Endothelial cell of umbilical vein (primary cell): ENCODE data around the gene TTC27. TPM values are rescaled to one million over a fixed set of nuclear protein-coding genes. Genes with fewer than 3 reads are reported as not detected.

Experiments
- BruUV-seq: library from RNA; stranded (reverse); fragments of 400-500 nt; replicated peaks from 2 replicates; lab custom pipeline; 2021; lab: Mats Ljungman, UMichigan
- CTCF ChIA-PET: fragments of 300-600, 350-600 bp; sonication (Branson Sonifier 250); formaldehyde crosslinking; loops from one replicate; lab custom pipeline; 2021; ENCODE audit warnings: antibody characterized with exemption, inconsistent platforms; lab: Charles Lee
- POLR2A ChIA-PET: fragments of 300-600, 350-600 bp; sonication (Branson Sonifier 250); formaldehyde crosslinking; loops from one replicate; lab custom pipeline; 2021; ENCODE audit warnings: antibody characterized with exemption, inconsistent platforms; lab: Charles Lee
- DNase-seq: peaks from one replicate; pipeline ENCODE4 v3.0.0-alpha.2; 2011; ENCODE audit warnings: low read depth, low spot score
- FAIRE-seq: peaks from 2 replicates; lab custom pipeline; 2011; peaks lifted over from hg19 to GRCh38; lab: Jason Lieb, UNC
- H2AFZ ChIP-seq: 2 replicates; pipeline ENCODE4 v1.6.0; 2012; ENCODE audit warnings: low read depth, low read length, control low read depth, inconsistent platforms
- H3K27ac ChIP-seq: 2 replicates; pipeline ENCODE4 v1.5.1; 2011; ENCODE audit warnings: low read depth, mild to moderate bottlenecking, control low read depth, low read length, moderate library complexity; ENCODE audit not compliant: insufficient read depth
- H3K27me3 ChIP-seq, 2 experiments: 2 replicates each; pipeline versions ENCODE4 v1.6.0 to v1.6.1; 2011; ENCODE audit warnings: low read length in 2 of 2, mixed read lengths in 1 of 2; ENCODE audit not compliant: control insufficient read depth in 2 of 2, insufficient read depth in 2 of 2
- H3K36me3 ChIP-seq, 2 experiments: 2 replicates in 1 of 2; 3 replicates in 1 of 2; pipeline ENCODE4 v1.5.1; 2011; ENCODE audit warnings: low read length in 2 of 2, mild to moderate bottlenecking in 1 of 2, moderate library complexity in 1 of 2; ENCODE audit not compliant: control insufficient read depth in 2 of 2, insufficient read depth in 2 of 2; ENCODE audit errors: extremely low read depth in 1 of 2
- H3K4me1 ChIP-seq: 3 replicates; pipeline ENCODE4 v1.5.1; 2011; ENCODE audit warnings: mild to moderate bottlenecking, low read length; ENCODE audit not compliant: control insufficient read depth, insufficient read depth; ENCODE audit errors: extremely low read depth
- H3K4me2 ChIP-seq: 2 replicates; pipeline ENCODE4 v1.6.1; 2011; ENCODE audit warnings: low read length, control low read depth, mixed read lengths; ENCODE audit not compliant: insufficient read depth
- H3K4me3 ChIP-seq, 3 experiments: fragments of 200-600 bp in 1 of 3; sonication (generic), shearing (Covaris generic) in 1 of 3; replicated peaks in 1 of 3; 2 replicates each; pipeline ENCODE4 v1.5.1; 2011 to 2016; ENCODE audit warnings: control low read depth in 3 of 3, low read length in 3 of 3, mild to moderate bottlenecking in 2 of 3, inconsistent platforms in 1 of 3, low read depth in 1 of 3, moderate library complexity in 1 of 3; ENCODE audit not compliant: insufficient read depth in 1 of 3
- H3K79me2 ChIP-seq: 2 replicates; pipeline ENCODE4 v1.6.0; 2012; ENCODE audit warnings: low read length, inconsistent platforms; ENCODE audit not compliant: control insufficient read depth, insufficient read depth
- H3K9ac ChIP-seq: replicated peaks from 2 replicates; pipeline ENCODE3; 2011; ENCODE audit warnings: low read length, control low read depth; ENCODE audit not compliant: insufficient read depth; ENCODE audit errors: extremely low read depth
- H3K9me1 ChIP-seq: replicated peaks from 3 replicates; pipeline ENCODE4 v1.6.0; 2011; ENCODE audit warnings: mild to moderate bottlenecking, low read length; ENCODE audit not compliant: control insufficient read depth, insufficient read depth; ENCODE audit errors: extremely low read depth
- H3K9me3 ChIP-seq: replicated peaks from 2 replicates; pipeline ENCODE4 v1.5.1; 2012; ENCODE audit warnings: low read length, inconsistent platforms; ENCODE audit not compliant: control insufficient read depth, insufficient read depth
- H4K20me1 ChIP-seq: replicated peaks from 2 replicates; pipeline ENCODE3; 2011; ENCODE audit warnings: mild to moderate bottlenecking, low read length; ENCODE audit not compliant: control insufficient read depth, insufficient read depth; ENCODE audit errors: extremely low read depth
- CTCF ChIP-seq, 2 donors: IDR thresholded peaks; 1 replicate in 1 of 2; 2 replicates in 1 of 2; pipeline ENCODE4 v1.5.1; 2011; ENCODE audit warnings: low read length in 2 of 2, mild to moderate bottlenecking in 2 of 2, moderate library complexity in 2 of 2, control low read depth in 1 of 2, inconsistent platforms in 1 of 2, low read depth in 1 of 2; ENCODE audit not compliant: insufficient read depth in 1 of 2; ENCODE audit errors: extremely low read depth in 1 of 2
- EZH2 ChIP-seq: IDR thresholded peaks from 2 replicates; pipeline ENCODE4 v1.6.1; 2012; ENCODE audit warnings: borderline replicate concordance, low read depth, mild to moderate bottlenecking, moderate library complexity, low read length, inconsistent platforms; ENCODE audit not compliant: severe bottlenecking
- FOS ChIP-seq: IDR thresholded peaks from 2 replicates; pipeline ENCODE4 v1.6.1; 2011; ENCODE audit warnings: mild to moderate bottlenecking, low read length, moderate library complexity, borderline replicate concordance; ENCODE audit not compliant: insufficient read depth
- GATA2 ChIP-seq: IDR thresholded peaks from 2 replicates; pipeline ENCODE4 v1.7.0; 2011; ENCODE audit warnings: low read depth, mild to moderate bottlenecking, moderate library complexity, mixed read lengths, low read length; ENCODE audit not compliant: insufficient read length, insufficient read depth
- JUN ChIP-seq: IDR thresholded peaks from 2 replicates; pipeline ENCODE4 v1.6.1; 2011; ENCODE audit warnings: borderline replicate concordance, low read depth; ENCODE audit not compliant: insufficient read length, insufficient read depth
- MAX ChIP-seq: IDR thresholded peaks from 2 replicates; pipeline ENCODE4 v1.6.1; 2011; ENCODE audit not compliant: insufficient read depth, insufficient read length
- MYC ChIP-seq: IDR thresholded peaks from one replicate; pipeline ENCODE4 v1.6.1; 2011; ENCODE audit warnings: mild to moderate bottlenecking, low read depth, low read length
- POLR2A ChIP-seq: IDR thresholded peaks from 2 replicates; pipeline ENCODE4 v1.6.1; 2012; ENCODE audit warnings: low read depth, mild to moderate bottlenecking, control low read depth, low read length
- POLR2AphosphoS5 ChIP-seq: IDR thresholded peaks from 2 replicates; pipeline ENCODE4 v1.6.1; 2012; ENCODE audit warnings: low read depth, mild to moderate bottlenecking, control low read depth, low read length, moderate library complexity; ENCODE audit not compliant: insufficient read depth
- dilution Hi-C: fragments of 300-500 bp; cut with MboI; formaldehyde crosslinking; loops from one replicate; pipeline ENCODE4 v1.15.0; 2019; ENCODE audit warnings: low sequenced_read_pairs; ENCODE audit not compliant: extremely low pct_ligation_motif_present
- intact Hi-C: fragments of 100-400 bp; cut with micrococcal nuclease; formaldehyde crosslinking; loops from one replicate; pipeline ENCODE4 v1.10.0; 2022
- polyA plus RNA-seq, 4 experiments: library from polyadenylated mRNA; depleted of rRNA in 3 of 4; stranded (reverse) in 3 of 4; unstranded in 1 of 4; fragments of >200 nt; gene quantifications; 2 replicates each; pipeline versions ENCODE4 v1.2.1 to v1.2.3, GENCODE V29; 2011 to 2012; ENCODE audit warnings: missing spikeins in 1 of 4
- total RNA-seq: library from RNA; stranded (reverse); gene quantifications from 2 replicates; pipeline ENCODE4 v1.2.3, GENCODE V29; 2021

TTC27 gene
- total and polyA plus RNA-seq, 2 donors (not counting 3 experiments of a cell fraction or from before 2014, with no cell fraction given) = 16.3 to 20.1 TPM

- Histone ChIP-seq H3K4me1 (peaks cover 15% of the 10 kb centered on the region), H3K36me3 (no peaks in the 10 kb centered on the region), H3K9me1 (no peaks in the 10 kb centered on the region), H3K27me3 (no peaks in the 10 kb centered on the region), H4K20me1 (no peaks in the 10 kb centered on the region), H3K9me3 (no peaks in the 10 kb centered on the region), H3K4me2 (no peak overlapping the region), H3K9ac (no peak overlapping the region), H3K79me2 (no peaks in the 10 kb centered on the region), H3K27ac (peak overlapping the region; percentile 28), H2AFZ (no peak overlapping the region), H3K4me3 (no peak overlapping the region)
- DNase-seq (peak; percentile 55), FAIRE-seq (no peak)
- TF ChIP-seq JUN (peak; percentile 43), FOS (peak; percentile 28), MAX (no peak)
- POLR2A ChIA-PET = no interaction called here
- dilution Hi-C loops (no loop called here), intact Hi-C loops (no loop called here)
- CTCF ChIA-PET = interaction anchor here (1.4 kb wide), 1 partner anchor 169 kb away, joined by 3 read pairs; no protein-coding TSS in a partner anchor
- BruUV-seq = no TSS peak
Observed at GRCh38 chr2:32862269-32863055, 234.6 kb downstream of the TTC27 start.

- Histone ChIP-seq H3K4me3 (no peak overlapping the region), H3K4me1 (peaks cover 15% of the 10 kb centered on the region), H3K36me3 (no peaks in the 10 kb centered on the region), H3K27me3 (no peaks in the 10 kb centered on the region), H4K20me1 (no peaks in the 10 kb centered on the region), H3K79me2 (no peaks in the 10 kb centered on the region), H3K4me2 (no peak overlapping the region), H3K9me3 (no peaks in the 10 kb centered on the region), H3K9me1 (no peaks in the 10 kb centered on the region), H3K9ac (no peak overlapping the region), H3K27ac (no peak overlapping the region), H2AFZ (no peak overlapping the region)
- POLR2A ChIA-PET = no interaction called here
- dilution Hi-C loops (no loop called here), intact Hi-C loops (no loop called here)
- FAIRE-seq (no peak), DNase-seq (no peak)
- TF ChIP-seq CTCF (IDR thresholded peaks at IDR 0.05; ENCODE audit: extremely low read depth in 1 of 2, insufficient read depth in 1 of 2, low read depth in 1 of 2, low read length in 2 of 2) (no peak), EZH2 (no peak), GATA2 (no peak), FOS (no peak), JUN (no peak), MAX (no peak), POLR2AphosphoS5 (no peak), MYC (no peak), POLR2A (no peak)
- CTCF ChIA-PET = interaction anchor here (0.7 to 1.4 kb wide), 2 partner anchors 11 to 168 kb away, joined by 3 read pairs; no protein-coding TSS in a partner anchor
- BruUV-seq = no TSS peak
Observed at GRCh38 chr2:32863326-32863725, 235.5 kb downstream of the TTC27 start.
